ENCODE data around the gene RIMKLB.

Gene RIMKLB, protein sequence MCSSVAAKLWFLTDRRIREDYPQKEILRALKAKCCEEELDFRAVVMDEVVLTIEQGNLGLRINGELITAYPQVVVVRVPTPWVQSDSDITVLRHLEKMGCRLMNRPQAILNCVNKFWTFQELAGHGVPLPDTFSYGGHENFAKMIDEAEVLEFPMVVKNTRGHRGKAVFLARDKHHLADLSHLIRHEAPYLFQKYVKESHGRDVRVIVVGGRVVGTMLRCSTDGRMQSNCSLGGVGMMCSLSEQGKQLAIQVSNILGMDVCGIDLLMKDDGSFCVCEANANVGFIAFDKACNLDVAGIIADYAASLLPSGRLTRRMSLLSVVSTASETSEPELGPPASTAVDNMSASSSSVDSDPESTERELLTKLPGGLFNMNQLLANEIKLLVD

GRCh38 chr12:8697476-8698131 is at the start of gene RIMKLB:
Gene RIMKLB (plus strand): TSS chr12:8697991. CDS start chr12:8713867, 15,876 bp downstream.
- peak in 48 of 51 donors; percentile 26 to 90 (median 64) for DNase-seq

DNA sequence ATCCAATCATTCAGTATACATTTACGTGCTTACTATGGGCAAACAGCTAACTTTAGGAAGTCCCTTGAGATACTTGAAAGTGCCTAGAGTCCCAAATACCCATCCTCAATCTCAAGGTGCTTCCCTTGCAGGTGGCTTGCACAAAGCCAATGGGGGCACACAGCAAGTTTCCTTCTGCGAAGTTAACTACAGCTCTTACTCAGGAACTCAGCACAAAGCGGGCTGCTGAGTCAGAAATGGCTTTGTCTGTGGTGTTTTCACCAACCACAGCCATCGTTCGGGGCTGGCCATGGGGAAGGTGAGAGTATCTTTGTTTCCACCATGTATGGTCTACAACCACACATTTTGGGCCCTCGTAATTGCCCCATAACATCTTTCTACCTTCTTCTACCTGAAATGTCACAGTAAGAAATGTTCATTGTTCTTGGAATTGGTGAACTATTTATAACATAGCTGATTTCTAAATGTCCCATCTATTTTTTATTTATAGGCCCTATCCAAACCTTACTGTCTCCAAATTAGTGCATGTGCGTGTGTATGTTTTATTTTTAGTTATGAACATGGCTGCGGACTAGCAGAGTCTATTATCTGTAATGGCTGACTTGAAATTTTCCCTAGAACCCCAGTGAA is 49.1 kb upstream of the RIMKLB start:
- no peak for DNase-seq

DNA sequence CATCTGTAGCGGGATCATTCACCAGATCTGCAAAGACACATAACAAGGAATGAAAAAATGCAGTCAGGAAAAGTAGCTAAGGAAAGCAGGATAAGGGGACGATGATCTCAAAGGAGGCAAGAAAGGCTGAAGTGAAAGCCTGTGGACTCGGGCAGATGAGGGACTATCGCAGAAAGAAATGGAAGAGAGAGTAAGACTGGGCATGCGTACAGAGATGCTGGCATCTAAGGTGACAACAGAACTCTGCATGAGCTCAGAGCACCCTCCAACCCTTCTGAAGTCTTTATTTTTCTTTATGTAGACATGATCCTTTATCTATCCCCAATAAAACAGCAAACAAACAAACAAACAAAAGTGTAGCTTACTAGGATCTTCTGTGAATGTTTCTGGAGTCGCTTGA is 42.4 kb upstream of the RIMKLB start:
- no peak for DNase-seq

GRCh38 chr12:8658346-8658745 is 39.4 kb upstream of the RIMKLB start:
- DNase-seq = no peak

- peak in 15 of 51 donors; percentile 0 to 35 (median 10) for DNase-seq
Measured at GRCh38 chr12:8661016-8661415, 36.8 kb upstream of the RIMKLB start.

DNA sequence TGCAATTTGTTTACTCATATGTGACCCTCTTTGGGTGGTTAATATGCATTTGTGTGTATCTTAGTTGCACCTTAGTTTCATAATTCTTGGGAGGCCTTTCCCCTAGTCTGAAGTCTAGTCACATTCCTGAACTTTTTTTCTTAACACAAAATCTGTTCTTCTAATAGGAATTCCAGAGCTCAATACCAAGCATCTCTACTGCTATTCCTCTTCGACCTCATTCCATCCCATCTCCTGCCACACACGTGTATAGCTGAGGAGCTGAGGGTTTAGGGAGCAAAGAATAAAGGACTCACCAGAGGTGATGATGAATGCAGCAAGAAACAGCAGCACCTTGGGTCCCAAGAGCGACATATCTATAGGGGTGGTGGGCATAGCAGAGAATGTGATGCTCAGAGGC is 36.0 kb upstream of the RIMKLB start:
- no peak for DNase-seq

GRCh38 chr12:8662593-8662992 is 35.2 kb upstream of the RIMKLB start, which contains the start of gene MFAP5:
Gene MFAP5 (minus strand): TSS chr12:8662826. CDS start chr12:8662104, 722 bp downstream.
- no peak for DNase-seq

DNA sequence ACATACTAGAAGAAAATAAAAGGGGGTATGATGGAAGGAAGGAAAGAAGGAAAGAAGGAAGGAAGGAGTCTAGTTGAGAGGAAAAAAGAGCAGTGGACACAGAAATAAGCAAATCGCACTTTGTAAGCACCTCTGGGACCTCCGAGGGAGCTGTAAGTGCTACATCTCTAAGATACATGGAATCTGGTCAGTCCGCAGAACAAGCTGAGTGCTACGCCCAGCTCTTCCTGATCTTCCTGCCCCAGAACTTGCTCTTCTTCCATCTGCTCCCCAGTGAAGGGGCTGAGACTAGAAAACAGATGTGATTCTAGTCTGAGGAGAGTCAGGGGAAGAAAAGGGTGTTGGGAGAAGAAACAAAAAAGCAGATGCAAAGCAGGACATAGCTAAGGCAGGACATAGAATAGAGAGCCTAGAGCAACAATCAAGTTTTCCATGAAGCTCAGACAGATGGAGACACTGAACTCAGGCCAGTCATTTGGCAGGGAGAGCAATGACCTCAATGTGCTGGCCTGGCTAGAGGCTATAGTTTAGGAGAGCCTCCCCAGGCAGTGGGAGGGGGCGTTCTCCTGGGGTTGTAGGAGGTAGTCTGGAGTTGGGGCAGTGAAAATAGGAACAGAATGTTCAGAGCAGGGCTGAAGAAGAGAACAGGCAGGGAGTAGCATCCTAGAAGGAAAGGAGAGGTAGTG is 33.4 kb upstream of the RIMKLB start:
- peak in 1 of 51 donors; percentile 2 for DNase-seq

DNA sequence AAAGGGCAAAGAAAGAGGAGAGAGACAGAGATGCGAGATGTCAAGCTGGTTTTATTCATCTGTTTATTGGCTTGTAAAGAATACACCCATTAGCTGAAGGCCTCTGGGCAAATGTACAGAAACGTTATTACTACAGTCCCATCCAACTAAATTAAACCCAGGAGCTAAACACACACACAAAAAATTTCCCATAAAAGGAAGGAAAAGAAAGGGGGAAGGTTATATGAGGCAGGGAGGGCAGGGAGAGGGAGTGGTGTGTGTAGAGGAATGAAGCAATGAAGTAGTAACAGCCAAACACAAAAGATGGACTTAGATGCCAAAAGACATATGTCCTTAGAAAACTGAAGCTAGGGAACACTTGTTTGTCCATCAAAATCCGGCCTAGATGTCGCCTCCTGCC is 32.0 kb upstream of the RIMKLB start:
- DNase-seq = no peak

GRCh38 chr12:8667270-8667669 is 30.5 kb upstream of the RIMKLB start:
- no peak for DNase-seq

DNA sequence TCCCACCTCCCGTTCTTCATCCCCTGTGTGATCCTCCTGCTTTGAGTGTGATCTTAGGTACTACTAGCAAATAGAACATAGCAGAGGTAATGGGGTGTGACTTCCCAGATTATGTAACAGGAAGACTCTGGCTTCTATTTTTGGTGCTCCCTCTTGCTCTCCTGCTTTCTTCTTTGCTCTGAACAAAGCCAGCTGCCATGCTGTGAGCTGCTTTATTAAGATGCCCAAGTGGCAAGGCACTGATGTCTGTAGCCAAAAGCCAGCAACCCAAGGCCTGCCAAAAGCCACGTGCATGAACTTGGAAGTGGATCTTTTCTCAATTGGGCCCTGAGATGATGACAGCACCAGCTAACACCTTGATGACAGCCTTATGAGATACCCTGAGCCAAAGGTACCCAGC is 29.4 kb upstream of the RIMKLB start:
- peak in 6 of 51 donors; percentile 5 to 33 (median 17) for DNase-seq

DNA sequence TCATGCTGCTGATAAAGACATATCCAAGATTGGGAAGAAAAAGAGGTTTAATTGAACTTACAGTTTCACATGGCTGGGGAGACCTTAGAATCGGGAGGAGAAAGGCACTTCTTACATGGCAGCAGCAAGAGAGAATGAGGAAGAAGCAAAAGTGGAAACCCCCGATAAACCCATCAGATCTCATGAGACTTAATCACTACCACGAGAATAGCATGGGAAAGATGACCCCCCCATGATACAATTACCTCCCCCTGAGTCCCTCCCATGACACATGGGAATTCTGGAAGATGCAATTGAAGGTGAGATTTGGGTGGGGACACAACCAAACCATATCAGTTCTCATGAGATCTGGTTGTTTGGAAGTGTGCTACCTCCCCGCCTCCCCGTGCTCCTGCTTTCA is 25.4 kb upstream of the RIMKLB start:
- DNase-seq = no peak

- DNase-seq = no peak
Measured at GRCh38 chr12:8675591-8676036, 22.2 kb upstream of the RIMKLB start.

GRCh38 chr12:8676651-8677050 is 21.1 kb upstream of the RIMKLB start:
- no peak for DNase-seq

DNA sequence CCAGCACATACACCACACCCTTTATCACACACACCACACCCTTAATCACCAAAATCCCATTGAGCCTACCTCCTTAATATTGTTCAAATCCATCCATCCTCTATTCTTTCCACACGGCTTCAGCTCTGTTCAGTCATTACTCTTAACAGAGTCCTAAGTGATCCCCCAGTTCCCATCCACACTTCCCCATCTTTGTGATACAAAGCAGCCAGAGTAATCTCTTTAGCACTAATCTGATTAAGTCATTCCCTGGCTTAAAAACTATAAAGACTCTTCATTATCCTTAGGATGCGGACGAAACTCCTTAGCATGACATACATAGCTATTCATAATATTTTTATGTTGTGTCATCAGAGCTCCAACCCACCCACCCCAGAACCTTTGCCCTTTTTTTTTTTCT is 20.4 kb upstream of the RIMKLB start:
- DNase-seq = no peak

DNA sequence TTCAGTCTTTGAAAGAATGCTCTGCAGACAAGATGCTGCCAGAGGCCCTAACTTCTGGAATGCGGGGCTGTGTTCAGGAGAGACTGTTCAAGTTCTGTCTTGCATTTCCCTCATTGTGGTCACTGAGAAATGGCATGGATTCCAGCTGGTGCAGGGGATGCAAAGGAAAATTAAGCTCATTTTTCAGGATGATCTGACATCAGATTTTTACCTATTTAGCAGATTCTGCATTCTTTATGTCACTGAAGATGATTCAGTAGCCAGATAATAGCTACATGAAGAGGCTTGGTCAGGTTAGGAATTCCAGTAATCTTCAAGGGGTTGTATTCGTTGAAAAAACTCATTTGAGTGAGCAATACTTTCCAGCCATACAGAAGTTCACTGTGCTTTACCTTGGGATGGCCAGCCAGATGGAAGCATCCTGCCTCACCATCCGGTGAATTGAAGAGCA is 19.1 kb upstream of the RIMKLB start:
- no peak for DNase-seq

GRCh38 chr12:8680533-8680932 is 17.3 kb upstream of the RIMKLB start:
- no peak for DNase-seq

GRCh38 chr12:8681129-8681884 is 16.5 kb upstream of the RIMKLB start:
- no peak for DNase-seq

DNA sequence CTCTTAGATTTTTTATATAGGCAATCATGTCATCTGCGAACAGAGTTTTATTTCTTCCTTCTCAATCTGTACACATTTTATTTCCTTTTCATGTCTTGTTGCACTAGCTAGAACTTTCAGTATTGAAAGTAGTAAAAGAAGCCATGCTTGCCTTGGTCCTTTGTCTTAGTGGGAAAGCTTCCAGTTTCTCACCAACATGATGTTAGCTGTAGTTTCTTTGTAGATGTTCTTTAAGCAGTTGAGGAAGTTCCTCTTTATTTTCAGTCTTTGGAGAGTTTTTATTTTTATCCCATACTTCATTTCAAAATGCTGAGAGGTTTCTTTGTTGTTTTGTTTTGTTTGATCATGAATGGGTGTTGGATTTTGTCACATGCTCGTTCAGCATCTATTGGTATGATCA is 12.7 kb upstream of the RIMKLB start:
- DNase-seq = no peak

DNA sequence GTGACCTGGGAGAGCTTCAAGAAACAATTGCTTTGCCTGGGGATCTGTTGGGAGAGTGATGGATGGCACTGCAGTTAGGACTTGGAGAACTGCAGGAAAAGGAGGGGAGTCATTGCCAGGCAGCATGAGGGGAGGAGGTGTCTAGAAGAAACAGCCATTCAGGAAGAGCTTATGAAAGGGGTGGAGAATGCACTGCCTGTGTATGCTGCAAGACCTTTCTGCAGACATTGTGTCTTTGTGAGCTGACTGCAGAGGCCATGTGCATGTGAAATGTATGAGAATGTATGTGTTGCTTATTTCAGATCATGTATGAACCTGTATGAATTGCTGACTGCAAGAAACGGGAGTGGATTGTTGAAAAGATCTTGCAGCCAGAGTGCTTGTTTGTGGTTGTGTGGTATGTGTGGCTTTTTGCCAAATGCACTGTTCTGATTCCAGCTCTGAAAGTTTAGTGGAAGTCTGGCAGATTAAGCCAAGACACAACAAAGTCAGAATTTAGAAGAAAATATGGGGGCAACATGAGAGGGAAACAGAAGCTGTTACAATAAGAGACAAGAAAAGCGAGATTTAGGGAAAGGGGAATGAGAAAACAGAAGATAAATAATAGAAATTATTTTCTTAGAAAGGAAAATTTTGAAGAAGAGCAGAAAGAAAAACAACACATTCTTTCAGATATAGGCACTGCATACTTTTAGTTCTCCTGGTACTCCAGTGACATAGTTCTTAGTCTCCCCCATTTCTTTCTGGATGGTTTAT is 9.8 kb upstream of the RIMKLB start:
- peak in 28 of 51 donors; percentile 6 to 83 (median 34) for DNase-seq
